BE2C (cell line): ENCODE results near the gene BMP10.

Experiments used
- DNase-seq: peaks from one replicate; pipeline ENCODE4 v3.0.0-alpha.2; 2020
- H3K27me3 ChIP-seq: fragments of 250-450 bp; sonication (Bioruptor Pico); 2 replicates; pipeline ENCODE4 v1.5.1; 2020; ENCODE audit warnings: mild to moderate bottlenecking
- H3K36me3 ChIP-seq: fragments of 250-450 bp; sonication (Bioruptor Pico); 2 replicates; pipeline ENCODE4 v1.5.1; 2020; ENCODE audit warnings: mild to moderate bottlenecking
- H3K4me1 ChIP-seq: fragments of 250-450 bp; sonication (Bioruptor Pico); 2 replicates; pipeline ENCODE4 v1.5.1; 2020
- H3K4me3 ChIP-seq: 2 replicates; pipeline ENCODE4 v1.5.1; 2011; ENCODE audit warnings: low read depth, low read length
- H3K9me3 ChIP-seq: fragments of 250-450 bp; sonication (Bioruptor Pico); 2 replicates; pipeline ENCODE4 v1.5.1; 2020
- CTCF ChIP-seq: IDR thresholded peaks from 2 replicates; pipeline ENCODE4 v1.5.1; 2012; ENCODE audit warnings: mild to moderate bottlenecking, low read depth, low read length

Gene BMP10

GRCh38 chr2:68817306-68817705 lies 53.9 kb downstream of the BMP10 start:
- Histone ChIP-seq H3K9me3 (no peaks in the 10 kb centered on the region), H3K27me3 (no peaks in the 10 kb centered on the region), H3K4me1 (no peaks in the 10 kb centered on the region), H3K36me3 (no peaks in the 10 kb centered on the region), H3K4me3 (no peak overlapping the region)
- DNase-seq: no peak
- no peak for TF ChIP-seq CTCF
